K562 (cell line): ENCODE results near the gene BPHL. TPM values are rescaled to one million over a fixed set of nuclear protein-coding genes. Genes with fewer than 3 reads are reported as not detected.

Source experiments
- CHD7 ChIP-seq: fragments of 200-600 bp; sonication (generic); IDR thresholded peaks from one replicate; pipeline ENCODE4 v1.6.1; 2012; ENCODE audit warnings: mild to moderate bottlenecking, low read depth, low read length, inconsistent platforms
- FOXA1 ChIP-seq: fragments of 450-650 bp; IDR thresholded peaks from 2 replicates; pipeline ENCODE4 v1.6.1; 2016; ENCODE audit warnings: mild to moderate bottlenecking, borderline replicate concordance
- HOMEZ ChIP-seq: fragments of 250-450 bp; sonication (Bioruptor Pico); IDR thresholded peaks from 2 replicates; pipeline ENCODE4 v1.4.0; 2020; ENCODE audit warnings: mild to moderate bottlenecking, moderate library complexity
- NCOA6 ChIP-seq: fragments of 450-650 bp; IDR thresholded peaks from 2 replicates; pipeline ENCODE4 v1.6.1; 2017; ENCODE audit warnings: mild to moderate bottlenecking
- NEUROD1 ChIP-seq: fragments of 150-350 bp; IDR thresholded peaks from 2 replicates; pipeline ENCODE4 v1.6.1; 2014; ENCODE audit warnings: borderline replicate concordance, low read length, low read depth; ENCODE audit not compliant: partially characterized antibody
- PTTG1 ChIP-seq: fragments of 450-650 bp; IDR thresholded peaks from 2 replicates; pipeline ENCODE4 v1.6.1; 2016; ENCODE audit warnings: low read depth, mild to moderate bottlenecking, missing genetic modification characterization, missing compliant biosample characterization
- RAD51 ChIP-seq: fragments of 450-650 bp; IDR thresholded peaks from 2 replicates; pipeline ENCODE4 v1.7.1; 2016; ENCODE audit warnings: low read depth, mild to moderate bottlenecking, borderline replicate concordance
- RNF2 ChIP-seq: sonication (generic); IDR thresholded peaks from 2 replicates; pipeline ENCODE4 v1.6.1; 2016
- polyA plus RNA-seq, 8 experiments: library from polyadenylated mRNA; depleted of rRNA in 4 of 8; stranded (reverse) in 5 of 8; unstranded in 3 of 8; fragments of >200 nt; fragmentation: Nextera tagmentation in 2 of 8; fragmentation: Illumina TruSeq in 1 of 8; extraction: Ambion mirVana in 2 of 8; extraction: Trizol in 1 of 8; gene quantifications; 2 replicates each; pipeline versions ENCODE4 v1.2.1 to v1.2.3, GENCODE V29; 2011 to 2014; ENCODE audit warnings: inconsistent platforms in 1 of 8, missing spikeins in 1 of 8
- total RNA-seq, 7 experiments: library from RNA; depleted of rRNA in 6 of 7; stranded (reverse); fragments of >200 nt in 6 of 7; fragmentation: Illumina TruSeq in 2 of 7; extraction: Trizol in 2 of 7; gene quantifications; 2 replicates each; pipeline versions ENCODE4 v1.2.1 to v1.2.3, GENCODE V29; 2011 to 2021; ENCODE audit warnings: low replicate concordance in 1 of 7
- TF ChIP-seq, protein P1 (sequence below): fragments of 200-400 bp; formaldehyde crosslinking; IDR thresholded peaks from 2 replicates; pipeline ENCODE4 v1.6.1; 2017; ENCODE audit warnings: mild to moderate bottlenecking, low read depth, low read length, moderate library complexity
- TF ChIP-seq, protein P2 (sequence below): fragments of 250-450 bp; sonication (Bioruptor Pico); IDR thresholded peaks from 2 replicates; pipeline ENCODE4 v1.5.0; 2021

BPHL gene
- total and polyA plus RNA-seq, 9 of the 15 experiments (the other 6 are each of a cell fraction or from before 2014, with no cell fraction given): 3.5 to 17.4 (median 8.2) TPM

- TF ChIP-seq, protein P1, sequence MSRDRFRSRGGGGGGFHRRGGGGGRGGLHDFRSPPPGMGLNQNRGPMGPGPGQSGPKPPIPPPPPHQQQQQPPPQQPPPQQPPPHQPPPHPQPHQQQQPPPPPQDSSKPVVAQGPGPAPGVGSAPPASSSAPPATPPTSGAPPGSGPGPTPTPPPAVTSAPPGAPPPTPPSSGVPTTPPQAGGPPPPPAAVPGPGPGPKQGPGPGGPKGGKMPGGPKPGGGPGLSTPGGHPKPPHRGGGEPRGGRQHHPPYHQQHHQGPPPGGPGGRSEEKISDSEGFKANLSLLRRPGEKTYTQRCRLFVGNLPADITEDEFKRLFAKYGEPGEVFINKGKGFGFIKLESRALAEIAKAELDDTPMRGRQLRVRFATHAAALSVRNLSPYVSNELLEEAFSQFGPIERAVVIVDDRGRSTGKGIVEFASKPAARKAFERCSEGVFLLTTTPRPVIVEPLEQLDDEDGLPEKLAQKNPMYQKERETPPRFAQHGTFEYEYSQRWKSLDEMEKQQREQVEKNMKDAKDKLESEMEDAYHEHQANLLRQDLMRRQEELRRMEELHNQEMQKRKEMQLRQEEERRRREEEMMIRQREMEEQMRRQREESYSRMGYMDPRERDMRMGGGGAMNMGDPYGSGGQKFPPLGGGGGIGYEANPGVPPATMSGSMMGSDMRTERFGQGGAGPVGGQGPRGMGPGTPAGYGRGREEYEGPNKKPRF: no peak
- TF ChIP-seq RNF2 (no peak), PTTG1 (tag) (no peak), FOXA1 (no peak; the same call in 1 of the 2 replicates), HOMEZ (CRISPR knock-in tag) (no peak), NCOA6 (no peak), RAD51 (peak; percentile 86), NEUROD1 (no peak), CHD7 (no peak)
- TF ChIP-seq, protein P2, sequence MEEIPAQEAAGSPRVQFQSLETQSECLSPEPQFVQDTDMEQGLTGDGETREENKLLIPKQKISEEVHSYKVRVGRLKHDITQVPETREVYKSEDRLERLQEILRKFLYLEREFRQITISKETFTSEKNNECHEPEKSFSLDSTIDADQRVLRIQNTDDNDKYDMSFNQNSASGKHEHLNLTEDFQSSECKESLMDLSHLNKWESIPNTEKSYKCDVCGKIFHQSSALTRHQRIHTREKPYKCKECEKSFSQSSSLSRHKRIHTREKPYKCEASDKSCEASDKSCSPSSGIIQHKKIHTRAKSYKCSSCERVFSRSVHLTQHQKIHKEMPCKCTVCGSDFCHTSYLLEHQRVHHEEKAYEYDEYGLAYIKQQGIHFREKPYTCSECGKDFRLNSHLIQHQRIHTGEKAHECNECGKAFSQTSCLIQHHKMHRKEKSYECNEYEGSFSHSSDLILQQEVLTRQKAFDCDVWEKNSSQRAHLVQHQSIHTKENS (CRISPR knock-in tag): no peak
These were observed 20.8 kb downstream of the BPHL start (continued) for GRCh38 chr6:3139090-3139903.
